Measurements from ENCODE around the gene PLPP2. TPM values are rescaled to one million over a fixed set of nuclear protein-coding genes. Genes with fewer than 3 reads are reported as not detected.
"Not testable (repeated sequence)": the region's sequence is repeated elsewhere in the genome, so short reads cannot be mapped to it uniquely, and the experiment has no call there.

Gene PLPP2
- total and polyA plus RNA-seq, 2 experiments from 2014 or later: 0.21 TPM; not detected in 1

- Histone ChIP-seq H3K4me1 (ENCODE audit: low read depth) (no peaks in the 10 kb centered on the region), H3K4me3 (no peak overlapping the region), H3K27me3 (peaks cover 1% of the 10 kb centered on the region), H3K27ac (no peak overlapping the region), H3K36me3 (no peaks in the 10 kb centered on the region), H3K9me3 (ENCODE audit: low read depth) (no peaks in the 10 kb centered on the region)
- no peak for DNase-seq (ENCODE audit: low read depth in 1 of 2, low spot score in 1 of 2)
- TF ChIP-seq CTCF (IDR thresholded peaks at IDR 0.05; ENCODE audit: low read depth, low read length): no peak
Measured at GRCh38 chr19:273393-273792, 17.8 kb downstream of the PLPP2 start.

- H3K27me3 ChIP-seq: peaks cover 17% of the 10 kb centered on the region
- DNase-seq (ENCODE audit: low read depth in 1 of 2, low spot score in 1 of 2): no peak
- no peaks in the 10 kb centered on the region for H3K9me3 ChIP-seq (ENCODE audit: low read depth)
- no peak for TF ChIP-seq CTCF (IDR thresholded peaks at IDR 0.05; ENCODE audit: low read depth, low read length)
- H3K27ac ChIP-seq: no peak overlapping the region
- no peaks in the 10 kb centered on the region for H3K4me1 ChIP-seq (ENCODE audit: low read depth)
- H3K4me3 ChIP-seq: no peak overlapping the region
- no peaks in the 10 kb centered on the region for H3K36me3 ChIP-seq
Measured at GRCh38 chr19:271856-272255, 19.3 kb downstream of the PLPP2 start.

- H3K4me1 ChIP-seq (ENCODE audit: low read depth); H3K9me3 ChIP-seq (ENCODE audit: low read depth); H3K36me3 ChIP-seq; H3K27ac ChIP-seq; H3K4me3 ChIP-seq; DNase-seq (ENCODE audit: low read depth in 1 of 2, low spot score in 1 of 2): not testable (repeated sequence)
- peaks cover 27% of the 10 kb centered on the region for H3K27me3 ChIP-seq
Measured at GRCh38 chr19:270766-271318, 20.4 kb downstream of the PLPP2 start.

GRCh38 chr19:269241-269640 lies 22.0 kb downstream of the PLPP2 start:
- no peak for TF ChIP-seq CTCF (IDR thresholded peaks at IDR 0.05; ENCODE audit: low read depth, low read length)

GRCh38 chr19:262125-262524 lies 29.1 kb downstream of the PLPP2 start:
- Histone ChIP-seq H3K9me3 (ENCODE audit: low read depth) (no peaks in the 10 kb centered on the region), H3K4me1 (ENCODE audit: low read depth) (no peaks in the 10 kb centered on the region), H3K36me3 (no peaks in the 10 kb centered on the region), H3K27me3 (peaks cover 30% of the 10 kb centered on the region), H3K27ac (no peak overlapping the region), H3K4me3 (no peak overlapping the region)
- DNase-seq (ENCODE audit: low read depth in 1 of 2, low spot score in 1 of 2): no peak
- no peak for TF ChIP-seq CTCF (IDR thresholded peaks at IDR 0.05; ENCODE audit: low read depth, low read length)

More at GRCh38 chr19:269241-269640, 22.0 kb downstream of the PLPP2 start:
- H3K27me3 ChIP-seq: peaks cover 43% of the 10 kb centered on the region
- H3K9me3 ChIP-seq (ENCODE audit: low read depth): no peaks in the 10 kb centered on the region
- no peaks in the 10 kb centered on the region for H3K4me1 ChIP-seq (ENCODE audit: low read depth)
- DNase-seq (ENCODE audit: low read depth in 1 of 2, low spot score in 1 of 2): no peak
- no peak overlapping the region for H3K4me3 ChIP-seq
- H3K36me3 ChIP-seq: no peaks in the 10 kb centered on the region
- no peak overlapping the region for H3K27ac ChIP-seq

- H3K27me3 ChIP-seq; H3K4me1 ChIP-seq (ENCODE audit: low read depth); H3K36me3 ChIP-seq; H3K9me3 ChIP-seq (ENCODE audit: low read depth); H3K4me3 ChIP-seq; H3K27ac ChIP-seq; DNase-seq (ENCODE audit: low read depth in 1 of 2, low spot score in 1 of 2): not testable (repeated sequence)
Measured at GRCh38 chr19:256804-257203, 34.4 kb downstream of the PLPP2 start.

GRCh38 chr19:252421-253186 lies 38.6 kb downstream of the PLPP2 start:
- H3K9me3 ChIP-seq (ENCODE audit: low read depth); DNase-seq (ENCODE audit: low read depth in 1 of 2, low spot score in 1 of 2); H3K4me1 ChIP-seq (ENCODE audit: low read depth); H3K4me3 ChIP-seq; H3K36me3 ChIP-seq; H3K27ac ChIP-seq; H3K27me3 ChIP-seq: not testable (repeated sequence)

All from cardiac muscle cell (in vitro differentiated cells and primary cell).